ENCODE data around the gene ZFPL1. TPM values are rescaled to one million over a fixed set of nuclear protein-coding genes. Genes with fewer than 3 reads are reported as not detected.
A peak's percentile ranks its signal among the peaks of the same experiment; 100 is the strongest.

Gene ZFPL1
- total and polyA plus RNA-seq, 12 donors = 33.7 to 90.3 (median 42.4) TPM

GRCh38 chr11:65059959-65060824, 23.8 kb upstream of the ZFPL1 start:
- no peak for TF ChIP-seq CTCF (IDR thresholded peaks at IDR 0.05)
- TF ChIP-seq POLR2A (IDR thresholded peaks at IDR 0.05) = no peak
- H3K4me3 ChIP-seq = no peak overlapping the region
- intact Hi-C loops (cut with DNase I) = no loop called here
- 41 to 60% (median 49%) methylated on average over 5 to 10 of the region's 10 CpGs for WGBS, 4 donors
- no peaks in the 10 kb centered on the region for H3K27me3 ChIP-seq
- DNase-seq = no peak
- H3K27ac ChIP-seq = no peak overlapping the region
- H3K4me1 ChIP-seq (replicated peaks in 1 of 2) = no peaks in the 10 kb centered on the region
- no peaks in the 10 kb centered on the region for H3K36me3 ChIP-seq (replicated peaks in 1 of 2)
- H3K9me3 ChIP-seq (replicated peaks in 1 of 3) = no peaks in the 10 kb centered on the region

GRCh38 chr11:65060913-65061408, 23.1 kb upstream of the ZFPL1 start:
- 68 to 73% (median 70%) methylated on average over 7 to 9 of the region's 9 CpGs for WGBS, 4 donors
- H3K4me3 ChIP-seq = no peak overlapping the region
- no peaks in the 10 kb centered on the region for H3K4me1 ChIP-seq (replicated peaks in 1 of 2)
- intact Hi-C loops (cut with DNase I) = no loop called here
- TF ChIP-seq POLR2A (IDR thresholded peaks at IDR 0.05) = no peak
- TF ChIP-seq CTCF (IDR thresholded peaks at IDR 0.05) = no peak
- DNase-seq = peak in 1 of 7 donors; percentile 17
- H3K36me3 ChIP-seq (replicated peaks in 1 of 2) = no peaks in the 10 kb centered on the region
- no peak overlapping the region for H3K27ac ChIP-seq
- H3K27me3 ChIP-seq = no peaks in the 10 kb centered on the region
- H3K9me3 ChIP-seq (replicated peaks in 1 of 3) = no peaks in the 10 kb centered on the region

- WGBS, 4 donors = 70 to 100% (median 78%) methylated on average over 1 to 3 of the region's 3 CpGs
- TF ChIP-seq POLR2A (IDR thresholded peaks at IDR 0.05) = no peak
- Histone ChIP-seq H3K9me3 (replicated peaks in 1 of 3) (no peaks in the 10 kb centered on the region), H3K4me3 (no peak overlapping the region), H3K36me3 (replicated peaks in 1 of 2) (no peaks in the 10 kb centered on the region), H3K27ac (no peak overlapping the region), H3K27me3 (no peaks in the 10 kb centered on the region), H3K4me1 (replicated peaks in 1 of 2) (no peaks in the 10 kb centered on the region)
- no peak for DNase-seq
- intact Hi-C loops (cut with DNase I) = no loop called here
Observed at GRCh38 chr11:65063532-65063931, 20.5 kb upstream of the ZFPL1 start.

GRCh38 chr11:65064847-65065240, 19.2 kb upstream of the ZFPL1 start:
- no peak for TF ChIP-seq POLR2A (IDR thresholded peaks at IDR 0.05)
- Histone ChIP-seq H3K4me1 (replicated peaks in 1 of 2) (no peaks in the 10 kb centered on the region), H3K4me3 (no peak overlapping the region), H3K27ac (no peak overlapping the region), H3K36me3 (replicated peaks in 1 of 2) (no peaks in the 10 kb centered on the region), H3K27me3 (no peaks in the 10 kb centered on the region), H3K9me3 (replicated peaks in 1 of 3) (no peaks in the 10 kb centered on the region)
- WGBS, 4 donors = 89 to 94% (median 91%) methylated on average over 4 of the region's 4 CpGs
- DNase-seq = no peak
- intact Hi-C loops (cut with DNase I) = no loop called here

GRCh38 chr11:65065851-65066250, 18.2 kb upstream of the ZFPL1 start:
- no peak for TF ChIP-seq POLR2A (IDR thresholded peaks at IDR 0.05)
- no peak for TF ChIP-seq CTCF (IDR thresholded peaks at IDR 0.05)
- 51 to 66% (median 60%) methylated on average over 4 to 7 of the region's 7 CpGs for WGBS, 4 donors
- intact Hi-C loops (cut with DNase I) = no loop called here
- no peak for DNase-seq
- Histone ChIP-seq H3K27me3 (no peaks in the 10 kb centered on the region), H3K36me3 (replicated peaks in 1 of 2) (no peaks in the 10 kb centered on the region), H3K4me3 (no peak overlapping the region), H3K9me3 (replicated peaks in 1 of 3) (no peaks in the 10 kb centered on the region), H3K4me1 (replicated peaks in 1 of 2) (no peaks in the 10 kb centered on the region), H3K27ac (no peak overlapping the region)

Measured in adrenal gland (tissue), 12 donors.